Globus pallidus (tissue), 1 donor: ENCODE results near the gene TSHZ2.

Source experiments
- DNase-seq: peaks from one replicate; pipeline ENCODE4 v3.0.0-alpha.2; 2015; ENCODE audit warnings: low spot score

The TSHZ2 gene

GRCh38 chr20:53208110-53208832 is 236.1 kb downstream of the TSHZ2 start:
- DNase-seq, result no peak

- no peak for DNase-seq
These were observed 237.9 kb downstream of the TSHZ2 start for GRCh38 chr20:53210041-53210440.

GRCh38 chr20:53210931-53211330 is 238.8 kb downstream of the TSHZ2 start:
- no peak for DNase-seq

GRCh38 chr20:53212018-53212417 is 239.9 kb downstream of the TSHZ2 start:
- DNase-seq, result no peak

GRCh38 chr20:53214392-53214791 is 242.2 kb downstream of the TSHZ2 start:
- DNase-seq, result no peak

- no peak for DNase-seq
These were observed 243.0 kb downstream of the TSHZ2 start for GRCh38 chr20:53215166-53215565.

GRCh38 chr20:53216478-53216855 is 244.3 kb downstream of the TSHZ2 start:
- no peak for DNase-seq

GRCh38 chr20:53216856-53217576 is 244.9 kb downstream of the TSHZ2 start:
- DNase-seq, result peak; percentile 11

GRCh38 chr20:53220482-53221307 is 248.5 kb downstream of the TSHZ2 start:
- DNase-seq, result no peak

- no peak for DNase-seq
These were observed 249.6 kb downstream of the TSHZ2 start for GRCh38 chr20:53221731-53222130.

- no peak for DNase-seq
These were observed 250.3 kb downstream of the TSHZ2 start for GRCh38 chr20:53222416-53222815.

GRCh38 chr20:53222932-53223331 is 250.8 kb downstream of the TSHZ2 start:
- no peak for DNase-seq

GRCh38 chr20:53223626-53224172 is 251.5 kb downstream of the TSHZ2 start:
- no peak for DNase-seq

GRCh38 chr20:53224851-53225250 is 252.7 kb downstream of the TSHZ2 start:
- no peak for DNase-seq

GRCh38 chr20:53226826-53227225 is 254.7 kb downstream of the TSHZ2 start:
- DNase-seq, result no peak

GRCh38 chr20:53227523-53227922 is 255.4 kb downstream of the TSHZ2 start:
- DNase-seq, result no peak

GRCh38 chr20:53231061-53231460 is 258.9 kb downstream of the TSHZ2 start:
- no peak for DNase-seq

- no peak for DNase-seq
These were observed 265.3 kb downstream of the TSHZ2 start for GRCh38 chr20:53237461-53237860.

GRCh38 chr20:53238121-53238660 is 266.0 kb downstream of the TSHZ2 start:
- DNase-seq, result no peak

- DNase-seq, result no peak
These were observed 271.0 kb downstream of the TSHZ2 start for GRCh38 chr20:53243152-53243551.

- DNase-seq, result no peak
These were observed 272.6 kb downstream of the TSHZ2 start for GRCh38 chr20:53244711-53245110.

- DNase-seq, result no peak
These were observed 273.4 kb downstream of the TSHZ2 start for GRCh38 chr20:53245574-53245973.
